ENCODE results near the gene FIP1L1. TPM values are rescaled to one million over a fixed set of nuclear protein-coding genes. Genes with fewer than 3 reads are reported as not detected.

The FIP1L1 gene
- total and polyA plus RNA-seq, 10 donors = 32.4 to 87.0 (median 59.9) TPM

GRCh38 chr4:53436251-53436650 lies 58.8 kb downstream of the FIP1L1 start:
- no peak overlapping the region for H3K27ac ChIP-seq
- 79 to 100% (median 97%) methylated on average over 1 of the region's 1 CpG for WGBS, 5 donors
- H3K27me3 ChIP-seq (replicated peaks in 1 of 7) = no peaks in the 10 kb centered on the region
- TF ChIP-seq POLR2AphosphoS5 (IDR thresholded peaks at IDR 0.05) (no peak), CTCF (IDR thresholded peaks at IDR 0.05 in 8 of 11, conservative IDR thresholded peaks at IDR 0.05 in 3 of 11) (no peak), POLR2A (IDR thresholded peaks at IDR 0.05) (no peak)
- no peak overlapping the region for H3K4me3 ChIP-seq
- intact Hi-C loops (cut with DNase I; ENCODE audit: low total_unique reads) = no loop called here
- no peak for DNase-seq
- H3K4me1 ChIP-seq = no peaks in the 10 kb centered on the region
- peaks cover 0 to 90% (median 16%) of the 10 kb centered on the region in 6 donors for H3K36me3 ChIP-seq
- H3K9me3 ChIP-seq = no peaks in the 10 kb centered on the region

- H3K4me3 ChIP-seq = no peak overlapping the region
- WGBS, 5 donors = 73 to 89% (median 86%) methylated on average over 1 of the region's 1 CpG
- peaks cover 0 to 92% (median 37%) of the 10 kb centered on the region in 6 donors for H3K36me3 ChIP-seq
- TF ChIP-seq CTCF (IDR thresholded peaks at IDR 0.05 in 8 of 11, conservative IDR thresholded peaks at IDR 0.05 in 3 of 11) (no peak), POLR2A (IDR thresholded peaks at IDR 0.05) (no peak), POLR2AphosphoS5 (IDR thresholded peaks at IDR 0.05) (no peak)
- H3K27ac ChIP-seq = no peak overlapping the region
- H3K9me3 ChIP-seq = no peaks in the 10 kb centered on the region
- intact Hi-C loops (cut with DNase I; ENCODE audit: low total_unique reads) = no loop called here
- DNase-seq = no peak
- no peaks in the 10 kb centered on the region for H3K4me1 ChIP-seq
- H3K27me3 ChIP-seq (replicated peaks in 1 of 7) = no peaks in the 10 kb centered on the region
These were observed 64.1 kb downstream of the FIP1L1 start for GRCh38 chr4:53441564-53441963.

GRCh38 chr4:53444954-53445353 lies 67.5 kb downstream of the FIP1L1 start:
- DNase-seq = no peak
- Histone ChIP-seq H3K9me3 (no peaks in the 10 kb centered on the region), H3K4me3 (no peak overlapping the region), H3K36me3 (peaks cover 0 to 81% (median 36%) of the 10 kb centered on the region in 6 donors), H3K27me3 (replicated peaks in 1 of 7) (no peaks in the 10 kb centered on the region), H3K27ac (no peak overlapping the region), H3K4me1 (no peaks in the 10 kb centered on the region)
- WGBS, 5 donors = 92 to 99% (median 96%) methylated on average over 2 of the region's 2 CpGs
- intact Hi-C loops (cut with DNase I; ENCODE audit: low total_unique reads) = no loop called here
- TF ChIP-seq POLR2A (IDR thresholded peaks at IDR 0.05) (no peak), CTCF (IDR thresholded peaks at IDR 0.05 in 8 of 11, conservative IDR thresholded peaks at IDR 0.05 in 3 of 11) (no peak), POLR2AphosphoS5 (IDR thresholded peaks at IDR 0.05) (no peak)

- Histone ChIP-seq H3K27me3 (replicated peaks in 1 of 7) (no peaks in the 10 kb centered on the region), H3K4me1 (no peaks in the 10 kb centered on the region), H3K36me3 (peaks cover 0 to 74% (median 41%) of the 10 kb centered on the region in 6 donors), H3K27ac (no peak overlapping the region), H3K4me3 (no peak overlapping the region), H3K9me3 (no peaks in the 10 kb centered on the region)
- 89 to 99% (median 94%) methylated on average over 3 of the region's 3 CpGs for WGBS, 5 donors
- intact Hi-C loops (cut with DNase I; ENCODE audit: low total_unique reads) = no loop called here
- no peak for DNase-seq
- TF ChIP-seq CTCF (IDR thresholded peaks at IDR 0.05 in 8 of 11, conservative IDR thresholded peaks at IDR 0.05 in 3 of 11) = no peak
- no peak for TF ChIP-seq POLR2AphosphoS5 (IDR thresholded peaks at IDR 0.05)
- no peak for TF ChIP-seq POLR2A (IDR thresholded peaks at IDR 0.05)
These were observed 73.3 kb downstream of the FIP1L1 start for GRCh38 chr4:53450773-53451172.
